ENCODE measurements around the gene PRMT7. TPM values are rescaled to one million over a fixed set of nuclear protein-coding genes. Genes with fewer than 3 reads are reported as not detected.

The PRMT7 gene
- total RNA-seq, 4 donors from 2014 or later: 11.5 to 34.9 (median 27.4) TPM

DNA sequence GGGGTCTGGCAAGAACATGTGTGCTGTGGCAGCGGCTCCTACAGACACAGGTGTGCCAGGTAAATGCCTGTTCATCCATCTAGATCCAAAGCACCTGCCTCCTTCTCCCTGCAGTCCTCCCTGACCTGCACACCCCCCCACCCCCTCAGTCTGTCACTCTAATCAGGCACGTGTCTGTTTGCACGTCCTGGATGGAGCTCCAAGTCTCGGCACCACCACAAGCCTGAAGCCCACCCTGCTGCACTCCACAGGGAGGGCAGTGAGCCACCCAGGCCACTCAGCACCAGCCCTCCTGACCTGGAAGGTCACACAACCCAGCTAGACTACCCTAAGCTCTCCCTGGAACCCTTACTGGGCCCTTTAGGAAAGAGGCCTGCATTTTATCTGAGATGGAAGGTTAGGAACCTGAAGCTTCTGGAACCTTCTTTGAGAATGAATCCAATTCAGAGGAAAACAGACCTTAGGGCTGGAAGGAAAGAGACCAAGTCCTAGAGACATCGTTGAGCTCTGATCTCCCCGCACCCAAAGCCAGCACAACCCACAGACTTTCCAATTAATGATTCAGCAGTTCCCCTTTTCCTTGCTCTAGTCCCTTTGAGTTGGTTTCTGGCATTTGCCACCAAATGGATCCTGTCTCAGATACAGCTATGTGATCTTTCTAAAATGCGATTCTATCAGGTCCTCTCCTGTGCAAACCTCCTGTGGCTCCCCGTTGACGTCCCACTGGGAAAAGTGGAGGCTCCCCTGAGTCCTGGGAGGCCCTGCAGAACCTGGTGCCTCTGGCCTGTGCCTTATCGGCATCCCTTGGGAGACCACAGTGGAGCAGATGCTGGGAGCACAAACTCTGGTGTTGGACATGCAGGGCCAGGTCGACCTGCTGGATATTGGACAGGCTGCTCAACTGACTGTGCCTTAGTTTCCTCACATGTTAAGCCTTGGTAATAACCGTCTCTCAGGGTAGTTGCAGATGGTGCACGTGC is 67.9 kb downstream of the PRMT7 start:
- H3K27ac ChIP-seq: no peak overlapping the region
- no peaks in the 10 kb centered on the region for H3K4me1 ChIP-seq
- H3K9me3 ChIP-seq: no peaks in the 10 kb centered on the region
- 75 to 94% methylated on average over 7 to 8 of the region's 13 CpGs for WGBS, 2 donors (ENCODE audit: low coverage in 1 of 2)
- no peak overlapping the region for H3K4me3 ChIP-seq
- no peak for TF ChIP-seq EP300 (IDR thresholded peaks at IDR 0.05)
- TF ChIP-seq POLR2A (IDR thresholded peaks at IDR 0.05): no peak
- no peak for TF ChIP-seq POLR2AphosphoS5 (IDR thresholded peaks at IDR 0.05)
- TF ChIP-seq, protein P1, sequence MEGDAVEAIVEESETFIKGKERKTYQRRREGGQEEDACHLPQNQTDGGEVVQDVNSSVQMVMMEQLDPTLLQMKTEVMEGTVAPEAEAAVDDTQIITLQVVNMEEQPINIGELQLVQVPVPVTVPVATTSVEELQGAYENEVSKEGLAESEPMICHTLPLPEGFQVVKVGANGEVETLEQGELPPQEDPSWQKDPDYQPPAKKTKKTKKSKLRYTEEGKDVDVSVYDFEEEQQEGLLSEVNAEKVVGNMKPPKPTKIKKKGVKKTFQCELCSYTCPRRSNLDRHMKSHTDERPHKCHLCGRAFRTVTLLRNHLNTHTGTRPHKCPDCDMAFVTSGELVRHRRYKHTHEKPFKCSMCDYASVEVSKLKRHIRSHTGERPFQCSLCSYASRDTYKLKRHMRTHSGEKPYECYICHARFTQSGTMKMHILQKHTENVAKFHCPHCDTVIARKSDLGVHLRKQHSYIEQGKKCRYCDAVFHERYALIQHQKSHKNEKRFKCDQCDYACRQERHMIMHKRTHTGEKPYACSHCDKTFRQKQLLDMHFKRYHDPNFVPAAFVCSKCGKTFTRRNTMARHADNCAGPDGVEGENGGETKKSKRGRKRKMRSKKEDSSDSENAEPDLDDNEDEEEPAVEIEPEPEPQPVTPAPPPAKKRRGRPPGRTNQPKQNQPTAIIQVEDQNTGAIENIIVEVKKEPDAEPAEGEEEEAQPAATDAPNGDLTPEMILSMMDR (IDR thresholded peaks at IDR 0.05): no peak
- ATAC-seq: no peak
- H3K27me3 ChIP-seq: no peaks in the 10 kb centered on the region
- no peaks in the 10 kb centered on the region for H3K36me3 ChIP-seq

DNA sequence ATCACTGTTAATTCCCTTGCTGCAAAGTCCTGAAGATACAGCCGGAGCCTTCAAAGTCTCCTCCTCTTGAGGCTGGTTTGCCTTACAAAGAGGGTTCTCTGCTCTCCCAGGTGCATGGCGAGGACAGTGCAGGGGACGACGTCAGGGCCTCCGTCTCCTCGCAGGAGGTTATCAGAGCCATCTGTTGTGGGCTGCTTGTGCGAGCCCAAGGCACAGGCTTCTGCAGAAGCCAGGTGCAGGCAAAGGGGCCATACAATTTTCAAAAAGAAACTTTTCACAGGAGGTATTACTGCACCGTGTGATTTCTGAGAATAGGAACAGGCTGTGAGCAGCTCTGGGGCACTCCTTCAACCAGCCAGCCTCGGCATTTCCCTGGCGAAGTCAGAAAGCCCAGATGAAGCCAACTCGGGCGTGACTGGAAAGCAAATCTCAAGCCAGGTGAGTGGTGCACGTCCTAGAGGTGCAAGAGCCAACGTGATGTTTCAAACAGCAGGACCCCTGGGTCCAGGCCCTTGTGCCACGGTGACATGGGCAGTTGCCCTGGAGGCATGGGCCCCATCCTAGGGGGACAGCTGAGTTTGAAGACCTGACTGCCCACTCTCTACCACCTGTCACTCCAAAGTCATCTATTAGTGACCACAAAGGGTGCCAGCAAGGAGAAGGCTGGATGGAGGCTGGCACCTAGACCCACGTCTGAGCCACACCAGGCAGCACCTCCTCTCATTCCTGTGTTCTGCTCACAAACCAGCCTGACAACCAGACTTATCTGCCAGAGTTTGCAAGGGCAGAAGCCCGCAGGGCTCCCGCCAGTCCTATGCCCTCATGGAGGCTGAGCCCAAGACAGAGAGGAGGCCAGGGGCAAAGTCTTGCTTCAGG is 68.9 kb downstream of the PRMT7 start:
- TF ChIP-seq POLR2AphosphoS5 (IDR thresholded peaks at IDR 0.05): no peak
- no peak for TF ChIP-seq EP300 (IDR thresholded peaks at IDR 0.05)
- no peak for TF ChIP-seq POLR2A (IDR thresholded peaks at IDR 0.05)
- TF ChIP-seq, protein P1 (IDR thresholded peaks at IDR 0.05): no peak
- no peaks in the 10 kb centered on the region for H3K36me3 ChIP-seq
- H3K4me1 ChIP-seq: no peaks in the 10 kb centered on the region
- WGBS, 2 donors (ENCODE audit: low coverage in 1 of 2): 55 to 78% methylated on average over 4 to 6 of the region's 18 CpGs
- no peaks in the 10 kb centered on the region for H3K27me3 ChIP-seq
- no peaks in the 10 kb centered on the region for H3K9me3 ChIP-seq
- H3K4me3 ChIP-seq: no peak overlapping the region
- ATAC-seq: no peak
- H3K27ac ChIP-seq: no peak overlapping the region

DNA sequence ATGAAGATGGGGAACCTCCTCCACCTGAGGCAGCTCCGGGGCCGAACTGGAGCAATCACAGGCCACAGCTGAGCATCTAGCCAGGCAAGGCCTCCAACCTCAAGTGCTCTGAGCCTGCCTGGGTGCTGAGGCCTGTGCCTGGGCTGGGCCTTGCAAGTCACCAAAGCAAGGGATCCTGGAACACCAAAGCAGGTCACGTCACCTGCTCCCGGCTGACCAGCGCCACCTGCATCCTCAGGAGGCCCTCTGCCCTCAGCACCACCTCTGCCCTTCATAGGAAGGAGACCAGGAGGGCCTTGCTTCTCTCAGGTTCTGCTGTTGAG is 69.5 kb downstream of the PRMT7 start:
- 90% methylated on average over 2 of the region's 5 CpGs; no CpG with 5 or more reads in 1 of the 2 donors for WGBS, 2 donors (ENCODE audit: low coverage in 1 of 2)
- Histone ChIP-seq H3K27me3 (peaks cover 3% of the 10 kb centered on the region), H3K27ac (no peak overlapping the region), H3K4me3 (no peak overlapping the region), H3K4me1 (no peaks in the 10 kb centered on the region), H3K36me3 (no peaks in the 10 kb centered on the region), H3K9me3 (no peaks in the 10 kb centered on the region)
- TF ChIP-seq EP300 (IDR thresholded peaks at IDR 0.05): no peak
- TF ChIP-seq POLR2AphosphoS5 (IDR thresholded peaks at IDR 0.05): no peak
- TF ChIP-seq, protein P1 (IDR thresholded peaks at IDR 0.05): no peak
- no peak for TF ChIP-seq POLR2A (IDR thresholded peaks at IDR 0.05)
- ATAC-seq: no peak

DNA sequence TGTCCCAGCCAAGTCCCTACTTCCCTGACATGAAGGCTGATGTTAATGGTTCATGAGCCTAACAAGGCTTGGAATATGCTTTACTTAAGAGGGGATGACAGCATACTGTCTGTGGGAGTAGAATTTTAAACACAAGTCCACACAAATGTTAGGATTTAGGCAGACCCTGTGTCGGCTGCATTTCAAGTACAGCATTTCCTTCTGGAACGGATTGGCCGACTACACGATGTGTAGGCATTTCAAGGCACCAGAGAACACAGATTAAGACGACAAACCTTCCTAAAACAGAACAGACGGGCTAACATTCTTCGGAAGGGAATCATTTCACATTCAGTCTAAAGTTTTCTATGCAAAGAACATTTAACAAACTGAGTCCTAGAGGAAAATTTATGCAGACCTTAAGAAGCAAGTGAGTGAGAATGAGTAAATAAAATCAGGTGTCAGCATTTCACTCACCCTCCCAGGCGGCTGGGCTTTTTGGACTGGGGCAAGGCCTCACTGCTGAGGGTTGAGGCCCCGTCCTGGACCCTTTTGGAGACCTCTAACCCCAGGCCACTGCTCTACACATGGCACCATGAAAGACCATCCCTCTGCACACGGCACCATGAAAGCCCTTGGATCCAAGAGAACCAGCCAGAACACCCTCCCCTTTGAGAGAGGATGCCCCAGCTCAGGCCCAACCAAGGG is 70.0 kb downstream of the PRMT7 start:
- H3K36me3 ChIP-seq: no peaks in the 10 kb centered on the region
- H3K4me3 ChIP-seq: no peak overlapping the region
- no peak for ATAC-seq
- no peaks in the 10 kb centered on the region for H3K9me3 ChIP-seq
- H3K4me1 ChIP-seq: no peaks in the 10 kb centered on the region
- peaks cover 5% of the 10 kb centered on the region for H3K27me3 ChIP-seq
- no peak overlapping the region for H3K27ac ChIP-seq
- no peak for TF ChIP-seq EP300 (IDR thresholded peaks at IDR 0.05)
- TF ChIP-seq, protein P1 (IDR thresholded peaks at IDR 0.05): no peak
- no peak for TF ChIP-seq POLR2A (IDR thresholded peaks at IDR 0.05)
- no peak for TF ChIP-seq POLR2AphosphoS5 (IDR thresholded peaks at IDR 0.05)
- 83 to 87% methylated on average over 7 to 9 of the region's 10 CpGs for WGBS, 2 donors (ENCODE audit: low coverage in 1 of 2)

Data from gastroesophageal sphincter (tissue), 4 donors.